ENCODE data around the gene KPNA5. TPM values are rescaled to one million over a fixed set of nuclear protein-coding genes. Genes with fewer than 3 reads are reported as not detected.

The KPNA5 gene
- total RNA-seq = 1 to 10 TPM in 5 of 6 experiments, under 1 TPM in 1; 0.98 to 2.5 (median 2.0) TPM
- long read RNA-seq = 0 reads

DNA sequence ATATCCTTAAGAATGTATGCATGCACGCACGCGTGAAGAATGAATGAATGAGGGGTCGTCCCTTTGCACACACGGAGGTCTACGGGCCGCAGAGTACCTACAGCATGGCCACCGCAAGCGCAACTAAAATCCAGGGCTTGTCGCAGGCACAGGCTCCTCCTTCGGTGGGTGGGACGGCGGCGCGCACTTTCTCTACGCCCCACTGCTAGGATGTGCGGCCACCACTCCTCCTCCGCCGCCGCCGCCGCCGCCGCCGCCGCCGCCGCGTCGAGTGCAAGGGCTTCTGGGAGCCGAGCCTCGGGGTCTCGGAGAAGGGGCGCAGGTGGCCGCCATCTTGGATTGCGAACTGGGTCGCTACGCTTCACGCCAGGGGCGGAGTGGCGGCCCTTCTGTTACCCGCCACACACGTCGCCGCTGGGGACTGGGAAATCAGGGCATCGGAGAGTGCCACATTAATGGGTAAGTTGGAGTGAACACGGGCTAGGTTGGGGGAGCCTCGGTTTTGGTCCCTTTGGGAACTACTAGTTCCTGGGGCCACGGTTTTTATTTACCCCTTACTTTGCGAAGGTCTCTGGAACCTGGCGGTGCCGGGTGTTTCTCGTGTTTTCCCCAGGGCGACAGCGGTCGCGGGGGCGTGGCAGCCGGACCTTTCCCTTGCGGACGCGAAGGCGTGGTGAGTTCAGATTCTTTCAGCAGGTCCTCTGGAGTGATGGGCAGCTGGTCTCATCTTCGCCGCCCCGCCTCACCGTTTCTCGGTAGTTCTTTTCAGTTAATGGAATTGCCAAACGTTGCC, at the start of gene KPNA5:
KPNA5 (plus strand) TSS at position 332 of the 793 bp plus-strand sequence; CDS start at position 456, 124 bp downstream.
- ATAC-seq = peak; percentile 97 to 99 (median 98)
- under 1% methylated on average over 37 of the region's 69 CpGs for WGBS (ENCODE audit: insufficient coverage, low coverage, low lambda C conversion rate, missing lambda C conversion rate)
- TF ChIP-seq CTCF (IDR thresholded peaks at IDR 0.05) (no peak), POLR2A (IDR thresholded peaks at IDR 0.05) (peak; percentile 65)
- Histone ChIP-seq H3K4me1 (no peaks in the 10 kb centered on the region), H3K9me3 (no peaks in the 10 kb centered on the region), H3K4me3 (peak within 1 kb of the TSS; percentile 74 to 86 (median 79)), H3K27ac (peak within 1 kb of the TSS; percentile 73 to 86 (median 84)), H3K36me3 (no peaks in the 10 kb centered on the region), H3K27me3 (no peaks in the 10 kb centered on the region)
- intact Hi-C loops (cut with DNase I) = no loop called here
- DNase-seq = peak; percentile 89 to 93 (median 90)

- 47% methylated on average over 5 of the region's 5 CpGs for WGBS (ENCODE audit: insufficient coverage, low coverage, low lambda C conversion rate, missing lambda C conversion rate)
- intact Hi-C loops (cut with DNase I) = no loop called here
- H3K27ac ChIP-seq = no peak overlapping the region
- TF ChIP-seq CTCF (IDR thresholded peaks at IDR 0.05) (no peak), POLR2A (IDR thresholded peaks at IDR 0.05) (no peak)
- ATAC-seq (peak; percentile 42 to 86 (median 80)), DNase-seq (no peak)
- no peaks in the 10 kb centered on the region for H3K27me3 ChIP-seq
- H3K4me3 ChIP-seq = no peak overlapping the region
- H3K9me3 ChIP-seq = no peaks in the 10 kb centered on the region
- no peaks in the 10 kb centered on the region for H3K4me1 ChIP-seq
- no peaks in the 10 kb centered on the region for H3K36me3 ChIP-seq
Observed at GRCh38 chr6:116631379-116631990, 49.5 kb upstream of the KPNA5 start.

DNA sequence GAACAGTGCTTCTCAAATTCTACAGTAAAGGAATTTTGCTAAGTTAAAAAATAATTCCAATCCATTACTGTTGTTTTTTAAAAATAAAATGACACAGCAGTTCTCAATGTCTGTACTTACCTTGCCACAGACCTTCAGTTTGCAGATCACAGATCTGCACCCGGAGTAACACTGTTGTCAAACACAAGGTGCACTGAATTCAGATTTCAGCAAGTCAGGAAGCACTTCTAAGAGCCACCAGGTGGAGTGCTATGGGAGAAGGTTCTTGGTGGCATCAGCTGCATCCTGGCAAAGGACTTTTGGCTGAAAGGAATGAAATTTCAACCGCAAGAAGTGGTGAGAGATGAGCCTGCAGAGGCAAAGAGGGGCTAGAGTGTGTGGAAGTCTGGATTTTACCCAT, 47.3 kb upstream of the KPNA5 start:
- 79% methylated on average over 2 of the region's 2 CpGs for WGBS (ENCODE audit: insufficient coverage, low coverage, low lambda C conversion rate, missing lambda C conversion rate)

DNA sequence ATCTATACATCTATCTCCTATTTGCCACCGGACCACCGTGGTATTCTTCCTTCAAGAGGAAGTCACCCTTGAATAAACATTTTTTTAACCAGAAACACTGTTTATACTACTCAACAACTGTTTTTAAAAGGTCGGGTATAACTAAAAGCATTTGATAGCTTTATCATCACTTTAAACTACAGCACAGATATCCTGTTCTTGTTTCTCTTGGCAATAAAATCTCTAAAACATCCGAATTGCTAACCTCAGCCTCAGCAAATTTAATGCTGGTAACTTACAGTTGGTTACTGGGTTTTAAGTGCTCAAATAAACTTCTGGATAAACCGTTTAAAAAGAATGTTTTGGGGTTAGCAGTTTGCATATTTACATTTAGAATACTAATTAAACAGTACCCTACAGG, 32.9 kb upstream of the KPNA5 start:
- Histone ChIP-seq H3K9me3 (no peaks in the 10 kb centered on the region), H3K4me1 (no peaks in the 10 kb centered on the region), H3K27ac (no peak overlapping the region), H3K27me3 (no peaks in the 10 kb centered on the region), H3K4me3 (no peak overlapping the region), H3K36me3 (peaks cover 0 to 15% (median 0%) of the 10 kb centered on the region in 4 donors)
- DNase-seq (no peak), ATAC-seq (peak in 1 of 4 donors; percentile 47)
- WGBS (ENCODE audit: insufficient coverage, low coverage, low lambda C conversion rate, missing lambda C conversion rate) = 34% methylated on average over 5 of the region's 5 CpGs
- intact Hi-C loops (cut with DNase I) = no loop called here
- no peak for TF ChIP-seq CTCF (IDR thresholded peaks at IDR 0.05)

More for the DNA sequence above, 47.3 kb upstream of the KPNA5 start:
- Histone ChIP-seq H3K4me1 (no peaks in the 10 kb centered on the region), H3K27me3 (no peaks in the 10 kb centered on the region), H3K4me3 (no peak overlapping the region), H3K27ac (no peak overlapping the region), H3K9me3 (no peaks in the 10 kb centered on the region), H3K36me3 (no peaks in the 10 kb centered on the region)
- intact Hi-C loops (cut with DNase I) = no loop called here
- no peak for TF ChIP-seq POLR2A (IDR thresholded peaks at IDR 0.05)
- TF ChIP-seq CTCF (IDR thresholded peaks at IDR 0.05) = no peak
- DNase-seq (no peak), ATAC-seq (no peak)

Data from right lobe of liver (tissue), 6 donors.